Activated T-cell treated with anti-CD3 and anti-CD28 coated beads, Interleukin-2, amount 50 U/mL, for 72 hours (primary cell): ENCODE measurements around the gene CBFA2T3. TPM values are rescaled to one million over a fixed set of nuclear protein-coding genes. Genes with fewer than 3 reads are reported as not detected.
"Not testable (repeated sequence)": the region's sequence is repeated elsewhere in the genome, so short reads cannot be mapped to it uniquely, and the experiment has no call there.

Source experiments
- ATAC-seq, 2 donors: fragments of 150-1000 bp; cut with Tn5 transposase; replicated peaks in 1 of 2; 2 replicates each; pipeline ENCODE4 v1.10.0; 2021; ENCODE audit warnings: moderate library complexity in 2 of 2, mild to moderate bottlenecking in 1 of 2
- DNase-seq, 2 donors: peaks; one replicate each; pipeline ENCODE4 v3.0.0; 2021 to 2022; ENCODE audit warnings: mixed read lengths in 1 of 2
- H3K27ac Mint-ChIP-seq: one replicate; pipeline ENCODE4 v1.8.0; 2022; ENCODE audit warnings: mild to moderate bottlenecking, moderate library complexity, mixed read lengths
- H3K27me3 Mint-ChIP-seq: one replicate; pipeline ENCODE4 v1.8.0; 2022; ENCODE audit warnings: low read depth, mixed read lengths
- H3K36me3 Mint-ChIP-seq, 2 donors: one replicate each; pipeline ENCODE4 v1.8.0; 2022; ENCODE audit warnings: mixed read lengths in 2 of 2, mild to moderate bottlenecking in 1 of 2; ENCODE audit not compliant: insufficient read depth in 2 of 2
- H3K4me1 Mint-ChIP-seq: one replicate; pipeline ENCODE4 v1.8.0; 2022; ENCODE audit warnings: low read depth, mixed read lengths
- H3K4me3 Mint-ChIP-seq, 2 donors: one replicate each; pipeline ENCODE4 v1.8.0; 2022; ENCODE audit warnings: mild to moderate bottlenecking in 2 of 2, mixed read lengths in 2 of 2, moderate library complexity in 2 of 2
- H3K9me3 Mint-ChIP-seq, 2 donors: one replicate each; pipeline ENCODE4 v1.8.0; 2022; ENCODE audit warnings: mixed read lengths in 2 of 2
- total RNA-seq, 2 donors: library from RNA; stranded (reverse); gene quantifications; one replicate each; pipeline ENCODE4 v1.2.3, GENCODE V29; 2022

Gene CBFA2T3
- total RNA-seq, 2 donors from 2014 or later: 1.2 to 1.7 TPM

DNA sequence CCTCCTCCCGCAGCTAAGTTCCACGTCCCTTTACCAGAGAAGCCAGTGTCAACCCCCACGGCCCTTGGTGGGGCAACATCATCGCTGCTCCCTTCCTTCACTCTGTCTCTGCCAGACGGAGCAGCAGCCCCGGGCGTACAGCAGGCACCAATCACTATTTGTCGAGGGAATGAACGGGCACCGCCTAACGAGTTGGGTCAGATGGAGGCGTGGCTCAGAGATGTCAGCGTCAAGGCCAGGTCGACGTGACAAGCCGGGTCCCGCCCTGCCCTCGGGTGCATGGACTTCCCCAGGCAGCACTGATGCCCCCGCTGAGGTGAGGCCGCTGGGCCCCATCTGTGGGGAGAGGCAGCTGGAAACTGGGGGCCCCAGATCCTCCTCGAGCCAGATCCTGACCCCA is 50.0 kb downstream of the CBFA2T3 start:
- H3K27me3 Mint-ChIP-seq: no peaks in the 10 kb centered on the region
- no peak overlapping the region for H3K27ac Mint-ChIP-seq
- DNase-seq: no peak
- ATAC-seq: no peak
- no peaks in the 10 kb centered on the region for H3K4me1 Mint-ChIP-seq
- no peaks in the 10 kb centered on the region for H3K36me3 Mint-ChIP-seq
- peaks cover 0 to 10% of the 10 kb centered on the region in 2 donors for H3K9me3 Mint-ChIP-seq
- H3K4me3 Mint-ChIP-seq: no peak overlapping the region

DNA sequence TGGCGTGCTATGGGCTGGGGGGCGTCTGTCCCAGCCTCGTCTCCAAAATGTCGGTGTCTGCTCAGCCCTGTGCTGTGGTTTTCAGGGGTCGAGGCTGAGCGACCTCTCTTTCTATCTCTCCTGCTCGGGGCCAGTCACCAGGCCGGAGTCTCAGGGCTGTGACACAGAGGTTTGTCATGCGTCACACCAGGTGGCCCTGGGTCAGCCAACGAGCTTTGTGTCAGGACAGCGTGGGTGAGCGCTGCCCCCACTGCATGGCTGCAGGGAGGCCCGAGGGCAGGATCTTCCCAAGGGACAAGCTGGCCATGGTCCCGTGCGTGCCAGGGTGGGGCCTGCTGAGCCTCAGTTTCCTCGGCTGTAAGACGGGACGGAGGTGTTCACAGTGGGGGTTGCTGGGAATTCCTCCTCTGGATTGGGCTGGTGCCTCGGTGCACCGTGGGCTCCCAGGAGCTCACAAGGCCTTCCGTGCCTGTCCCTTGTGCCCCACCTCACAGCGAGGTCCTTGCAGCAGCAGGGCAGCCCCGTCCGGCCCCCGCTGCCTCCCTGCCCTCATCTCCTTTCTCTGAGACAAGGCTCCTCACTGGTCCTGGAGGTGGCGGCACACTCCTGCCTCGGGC is 50.5 kb downstream of the CBFA2T3 start:
- no peak for ATAC-seq
- Mint-ChIP-seq H3K36me3 (no peaks in the 10 kb centered on the region), H3K4me1 (no peaks in the 10 kb centered on the region), H3K27ac (no peak overlapping the region), H3K9me3 (peaks cover 0 to 10% of the 10 kb centered on the region in 2 donors), H3K4me3 (no peak overlapping the region), H3K27me3 (no peaks in the 10 kb centered on the region)
- no peak for DNase-seq

DNA sequence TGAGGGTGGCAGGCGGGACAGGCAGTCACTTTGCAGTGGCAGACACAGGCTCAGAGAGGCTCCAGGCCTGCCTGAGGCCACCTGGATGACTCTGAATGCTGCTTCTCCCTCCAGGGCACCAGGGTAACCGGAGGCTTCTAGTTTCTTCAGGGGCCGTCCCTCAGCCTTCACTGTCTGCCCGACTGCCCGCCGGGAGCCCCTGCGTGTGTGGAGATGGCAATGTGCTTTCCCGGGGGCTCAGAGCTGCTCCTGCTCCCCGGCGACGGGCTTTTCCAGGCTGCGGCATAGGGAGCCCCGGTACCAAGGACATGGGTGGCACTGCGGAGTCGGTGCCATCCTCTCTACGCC is 51.5 kb downstream of the CBFA2T3 start:
- Mint-ChIP-seq H3K4me1 (peaks cover 6% of the 10 kb centered on the region), H3K9me3 (peaks cover 0 to 10% of the 10 kb centered on the region in 2 donors), H3K27ac (no peak overlapping the region), H3K27me3 (no peaks in the 10 kb centered on the region), H3K4me3 (no peak overlapping the region), H3K36me3 (no peaks in the 10 kb centered on the region)
- ATAC-seq (peak in 1 of 2 donors; percentile 24), DNase-seq (no peak)

DNA sequence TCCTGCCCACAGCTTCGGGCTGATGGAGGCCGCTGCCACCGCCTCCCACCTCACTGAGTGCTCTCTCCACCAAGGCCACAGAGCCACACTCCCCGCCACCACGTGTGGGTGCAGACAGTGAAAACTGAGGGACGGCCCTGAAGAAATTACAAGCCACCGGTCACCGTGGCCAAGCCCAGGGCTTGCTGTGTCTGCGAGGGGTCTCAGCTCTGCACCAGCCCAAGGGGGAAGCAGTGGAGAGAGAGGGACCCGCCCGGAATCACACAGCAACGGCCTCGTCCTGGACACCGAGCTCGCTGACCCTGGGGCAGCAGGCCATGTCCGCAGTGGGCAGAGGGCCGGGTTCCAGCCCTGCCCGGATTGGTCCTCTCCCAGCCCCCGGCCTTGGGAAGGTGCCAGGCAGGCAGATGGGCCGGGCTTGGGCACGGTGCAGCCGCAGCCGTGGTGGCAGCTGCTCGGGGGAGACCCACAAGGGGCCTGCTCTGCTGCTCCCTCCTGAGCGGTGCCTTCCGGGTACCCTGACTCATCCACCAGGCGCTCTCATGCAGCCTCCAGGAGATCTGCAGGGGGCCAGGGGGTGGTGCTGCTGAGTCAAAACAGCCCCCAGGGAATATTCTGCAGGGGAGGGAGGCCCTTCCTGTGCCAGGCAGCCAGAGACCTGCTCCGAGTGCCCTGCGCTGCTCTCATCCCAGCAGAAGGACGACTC is 52.0 kb downstream of the CBFA2T3 start:
- peak; percentile 67 to 81 for ATAC-seq
- no peak overlapping the region for H3K4me3 Mint-ChIP-seq
- peaks cover 0 to 7% of the 10 kb centered on the region in 2 donors for H3K9me3 Mint-ChIP-seq
- H3K4me1 Mint-ChIP-seq: peaks cover 6% of the 10 kb centered on the region
- no peak overlapping the region for H3K27ac Mint-ChIP-seq
- DNase-seq: peak; percentile 35 to 43
- no peaks in the 10 kb centered on the region for H3K36me3 Mint-ChIP-seq
- H3K27me3 Mint-ChIP-seq: no peaks in the 10 kb centered on the region

DNA sequence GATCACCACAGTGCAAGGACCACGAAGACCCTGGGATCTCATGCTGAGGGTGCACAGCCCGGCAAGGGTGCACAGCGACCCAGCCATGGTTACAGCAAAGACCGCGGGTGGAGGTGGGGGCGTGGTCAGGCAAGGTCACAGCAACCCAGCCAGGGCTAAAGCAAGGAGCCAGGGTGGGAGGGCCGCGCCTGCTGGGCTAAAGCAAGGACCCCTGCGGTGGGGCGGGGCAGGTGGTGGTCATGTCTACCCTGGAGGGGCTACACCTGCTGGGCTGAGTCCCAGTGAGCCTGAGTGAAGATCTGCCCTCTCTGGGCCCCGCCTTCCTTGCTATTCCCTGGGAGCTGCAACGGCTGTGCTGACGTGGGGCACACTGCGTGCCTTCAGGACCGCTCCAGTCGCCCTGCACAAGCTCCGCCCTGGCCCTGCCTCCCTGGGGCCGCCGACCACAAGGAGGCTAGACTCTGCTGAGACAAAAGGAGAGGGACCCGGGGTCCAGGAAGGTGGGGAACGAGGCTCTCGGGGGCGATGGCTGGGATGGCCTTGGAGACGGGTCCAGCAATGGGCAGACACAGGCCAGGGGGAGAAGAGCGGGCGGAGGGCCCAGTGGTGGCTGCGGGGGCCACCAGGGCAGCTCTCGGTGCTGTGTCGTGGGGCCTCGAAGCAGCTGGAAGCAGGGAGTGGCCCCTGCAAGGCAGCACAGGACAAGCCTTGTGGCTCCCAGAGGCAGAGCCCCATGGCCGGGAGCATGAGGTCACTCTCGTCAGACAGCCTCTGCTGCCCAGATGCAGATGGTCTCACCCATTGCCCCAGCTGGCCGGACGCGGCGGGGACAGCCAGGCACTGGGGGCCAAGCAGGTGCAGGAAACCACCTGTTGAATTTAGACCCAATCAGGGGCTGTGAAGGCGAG is 52.8 kb downstream of the CBFA2T3 start:
- Mint-ChIP-seq H3K27me3 (no peaks in the 10 kb centered on the region), H3K4me3 (no peak overlapping the region), H3K36me3 (no peaks in the 10 kb centered on the region), H3K27ac (no peak overlapping the region), H3K9me3 (no peaks in the 10 kb centered on the region), H3K4me1 (peaks cover 6% of the 10 kb centered on the region)
- no peak for DNase-seq
- ATAC-seq: no peak

DNA sequence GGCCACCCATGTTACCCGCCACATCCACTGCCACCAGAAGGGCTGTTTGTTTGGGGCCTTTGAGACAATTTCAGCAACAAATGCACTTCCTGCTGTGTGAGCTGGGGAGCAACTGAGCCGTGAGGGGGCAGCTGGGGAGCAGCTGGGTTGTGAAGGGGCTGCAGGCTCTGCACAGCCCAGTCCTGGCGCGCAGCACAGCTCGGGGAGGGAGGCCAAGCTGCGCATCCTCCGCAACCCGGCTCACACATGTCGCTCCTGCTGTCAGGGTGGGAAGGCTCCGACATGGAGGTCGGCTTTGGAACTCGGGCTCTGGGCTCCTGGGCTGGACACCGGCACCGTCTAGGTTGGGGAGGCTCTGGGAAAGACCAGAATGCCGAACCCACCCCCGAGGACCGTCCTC is 53.6 kb downstream of the CBFA2T3 start:
- ATAC-seq (no peak), DNase-seq (no peak)
- no peaks in the 10 kb centered on the region for H3K9me3 Mint-ChIP-seq
- no peak overlapping the region for H3K27ac Mint-ChIP-seq
- H3K36me3 Mint-ChIP-seq: no peaks in the 10 kb centered on the region
- H3K4me3 Mint-ChIP-seq: no peak overlapping the region
- H3K27me3 Mint-ChIP-seq: no peaks in the 10 kb centered on the region
- H3K4me1 Mint-ChIP-seq: peaks cover 6% of the 10 kb centered on the region

DNA sequence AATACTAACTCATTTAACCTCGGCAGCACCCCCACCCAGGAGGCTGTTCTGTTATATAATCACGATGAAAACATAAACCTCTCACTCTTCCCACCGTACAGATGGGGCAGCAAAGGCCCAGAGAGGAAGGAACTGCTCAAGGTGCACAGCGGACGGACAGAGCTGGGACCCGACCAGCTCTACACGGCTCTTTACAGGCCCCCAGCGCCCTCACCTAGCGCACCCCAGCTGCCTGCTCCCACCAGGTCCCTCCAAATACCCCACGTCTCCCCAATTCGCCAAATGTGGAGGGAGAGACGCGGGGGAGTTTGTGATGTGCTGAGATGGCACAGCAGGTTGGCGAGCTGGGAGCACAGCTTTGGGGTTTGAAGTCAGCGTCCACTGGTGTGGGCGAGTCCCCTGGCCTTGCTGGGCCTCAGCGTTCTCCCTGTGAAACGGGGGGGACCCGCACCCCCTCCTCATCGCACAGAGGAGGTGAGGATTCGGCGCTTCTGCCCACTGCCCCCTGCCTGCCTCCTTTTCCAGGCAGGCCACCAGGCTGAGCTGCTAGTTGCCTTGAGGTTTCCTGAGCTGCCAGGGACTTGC is 54.1 kb downstream of the CBFA2T3 start:
- no peaks in the 10 kb centered on the region for H3K36me3 Mint-ChIP-seq
- no peak overlapping the region for H3K4me3 Mint-ChIP-seq
- no peak overlapping the region for H3K27ac Mint-ChIP-seq
- H3K9me3 Mint-ChIP-seq: no peaks in the 10 kb centered on the region
- ATAC-seq: no peak
- DNase-seq: no peak
- H3K27me3 Mint-ChIP-seq: no peaks in the 10 kb centered on the region
- H3K4me1 Mint-ChIP-seq: peaks cover 6% of the 10 kb centered on the region

DNA sequence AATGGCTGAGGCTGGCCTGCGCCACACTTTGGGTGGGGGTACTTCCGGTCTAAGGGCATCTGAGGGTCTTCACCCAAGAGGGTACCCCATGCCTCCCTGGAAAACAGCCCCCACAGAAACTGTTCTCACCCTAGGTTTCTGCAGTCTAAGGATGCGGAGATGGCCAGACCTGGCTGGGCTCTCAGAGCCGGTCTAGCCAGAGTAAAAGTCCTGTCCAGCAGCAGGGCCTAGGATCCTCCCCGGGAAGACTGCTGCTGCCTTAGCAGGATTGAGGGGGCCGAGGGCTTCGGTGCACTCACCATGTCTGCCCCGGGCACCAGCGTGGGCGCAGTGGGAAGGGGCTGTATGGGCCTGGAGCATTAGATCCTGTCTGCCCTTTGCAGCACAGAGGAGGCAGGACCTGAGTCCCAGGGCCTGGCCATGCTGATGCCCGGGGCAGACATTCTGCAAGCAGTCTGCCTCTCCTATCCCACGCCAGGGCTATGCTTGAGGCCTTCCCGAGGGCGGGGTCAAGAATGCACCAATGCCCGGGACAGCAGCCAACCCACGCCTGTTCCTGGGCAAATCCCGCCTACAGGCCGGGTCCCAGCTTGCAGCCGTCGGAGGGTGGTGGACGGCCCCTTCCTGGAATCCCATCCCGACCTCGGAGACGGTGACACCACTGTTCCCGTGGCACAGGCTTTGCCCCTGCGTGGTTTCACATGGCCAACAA is 54.7 kb downstream of the CBFA2T3 start:
- H3K27ac Mint-ChIP-seq: no peak overlapping the region
- ATAC-seq: no peak

DNA sequence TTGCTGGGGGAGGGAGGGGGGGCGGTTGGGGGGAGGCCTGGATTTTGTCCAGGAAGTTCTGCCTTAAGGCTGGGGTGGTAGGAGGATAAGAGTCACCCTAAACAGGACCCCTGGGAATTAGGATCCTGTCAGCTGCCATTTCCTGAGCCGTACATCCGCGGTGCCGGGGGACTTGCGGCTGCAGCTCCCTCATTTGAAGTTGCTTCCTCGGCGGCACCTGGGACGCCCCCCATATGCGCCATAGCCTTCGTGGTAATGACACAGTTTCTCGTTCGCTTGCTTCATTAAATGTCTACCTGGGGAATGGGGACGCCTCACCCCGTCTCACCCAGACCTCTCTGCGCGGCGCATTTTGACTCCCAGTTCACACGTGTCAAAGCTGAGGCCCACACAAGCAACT is 55.4 kb downstream of the CBFA2T3 start:
- no peak overlapping the region for H3K27ac Mint-ChIP-seq
- no peaks in the 10 kb centered on the region for H3K36me3 Mint-ChIP-seq
- no peak for ATAC-seq
- DNase-seq: no peak
- H3K4me1 Mint-ChIP-seq: peaks cover 6% of the 10 kb centered on the region
- H3K4me3 Mint-ChIP-seq: no peak overlapping the region
- no peaks in the 10 kb centered on the region for H3K27me3 Mint-ChIP-seq
- H3K9me3 Mint-ChIP-seq: no peaks in the 10 kb centered on the region

More for the DNA sequence above, 54.7 kb downstream of the CBFA2T3 start:
- DNase-seq: no peak
- Mint-ChIP-seq H3K4me1 (peaks cover 6% of the 10 kb centered on the region), H3K4me3 (no peak overlapping the region), H3K36me3 (no peaks in the 10 kb centered on the region), H3K27me3 (no peaks in the 10 kb centered on the region), H3K9me3 (no peaks in the 10 kb centered on the region)

DNA sequence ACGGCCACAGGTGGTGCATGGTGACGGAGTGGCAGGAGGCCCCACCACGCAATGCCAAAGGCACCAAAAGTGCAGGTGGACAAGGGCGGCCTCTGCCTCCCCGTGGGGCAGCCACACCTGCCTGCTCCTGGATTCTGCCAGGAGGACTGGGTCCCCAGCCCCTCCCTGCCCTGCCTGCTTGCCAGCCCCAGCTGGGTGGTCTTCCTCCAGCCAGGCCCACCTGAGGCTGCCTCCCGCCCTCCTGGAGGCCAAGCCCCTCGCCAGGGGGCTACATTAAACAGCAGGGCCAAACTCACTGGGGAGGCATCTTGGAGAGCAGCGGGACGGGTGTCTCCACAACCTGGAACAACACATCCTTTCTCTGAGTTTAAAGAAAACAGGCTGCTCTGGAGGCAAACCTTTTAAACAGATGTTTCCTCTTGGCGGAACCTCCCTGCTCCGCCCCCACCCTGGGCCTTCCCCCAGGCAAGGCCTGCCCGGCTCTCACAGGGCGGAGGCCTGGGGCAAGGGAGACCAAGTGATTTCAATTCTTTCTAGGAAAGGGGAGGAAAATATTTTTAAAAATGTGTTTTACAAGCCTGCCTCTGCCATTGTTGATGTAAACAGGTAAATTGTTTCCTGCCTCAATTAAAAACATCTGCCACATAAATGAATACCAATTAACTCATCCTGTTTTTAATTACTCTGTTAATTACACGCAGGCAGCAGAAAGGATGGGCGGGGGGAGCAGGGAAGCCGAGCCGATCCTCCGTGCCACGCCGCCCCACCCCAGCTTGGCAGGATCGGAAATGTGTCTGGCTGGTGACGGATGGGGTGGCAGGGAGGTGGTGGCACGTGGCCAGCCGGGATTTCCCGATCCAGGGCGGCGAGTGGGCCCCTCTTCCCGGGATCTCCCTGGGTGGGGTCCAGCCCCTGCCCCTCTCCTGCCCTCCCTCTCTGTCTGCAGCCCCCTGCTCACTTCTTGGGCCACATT is 56.1 kb downstream of the CBFA2T3 start:
- H3K36me3 Mint-ChIP-seq: no peaks in the 10 kb centered on the region
- DNase-seq: no peak
- H3K4me1 Mint-ChIP-seq: peaks cover 6% of the 10 kb centered on the region
- no peak for ATAC-seq
- peak overlapping the region; percentile 39 to 59 for H3K4me3 Mint-ChIP-seq
- H3K9me3 Mint-ChIP-seq: peaks cover 2% of the 10 kb centered on the region in 2 donors
- no peak overlapping the region for H3K27ac Mint-ChIP-seq
- H3K27me3 Mint-ChIP-seq: no peaks in the 10 kb centered on the region

DNA sequence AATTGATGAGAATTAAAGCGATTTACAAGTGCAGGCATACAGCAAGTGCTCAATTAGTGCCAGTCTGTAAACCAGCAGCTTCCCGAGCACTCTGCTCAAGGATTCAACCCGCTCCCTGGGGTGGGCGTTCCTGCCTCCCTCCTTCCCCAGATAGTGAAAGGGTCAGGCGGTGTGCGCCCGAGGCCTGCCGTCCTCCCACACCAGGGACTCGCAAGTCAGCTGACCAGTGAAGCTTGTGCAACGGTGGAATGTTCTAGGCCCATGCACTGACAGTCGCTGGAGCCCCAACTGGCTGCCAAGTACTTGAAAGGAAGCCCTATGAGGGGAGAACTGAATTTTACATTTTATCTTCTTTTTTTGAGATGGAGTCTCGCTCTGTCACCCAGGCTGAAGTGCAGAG is 57.1 kb downstream of the CBFA2T3 start:
- Mint-ChIP-seq H3K27me3 (no peaks in the 10 kb centered on the region), H3K9me3 (peaks cover 2 to 3% of the 10 kb centered on the region in 2 donors), H3K36me3 (no peaks in the 10 kb centered on the region), H3K4me3 (no peak overlapping the region), H3K27ac (no peak overlapping the region), H3K4me1 (peaks cover 6% of the 10 kb centered on the region)
- no peak for DNase-seq
- ATAC-seq: no peak

DNA sequence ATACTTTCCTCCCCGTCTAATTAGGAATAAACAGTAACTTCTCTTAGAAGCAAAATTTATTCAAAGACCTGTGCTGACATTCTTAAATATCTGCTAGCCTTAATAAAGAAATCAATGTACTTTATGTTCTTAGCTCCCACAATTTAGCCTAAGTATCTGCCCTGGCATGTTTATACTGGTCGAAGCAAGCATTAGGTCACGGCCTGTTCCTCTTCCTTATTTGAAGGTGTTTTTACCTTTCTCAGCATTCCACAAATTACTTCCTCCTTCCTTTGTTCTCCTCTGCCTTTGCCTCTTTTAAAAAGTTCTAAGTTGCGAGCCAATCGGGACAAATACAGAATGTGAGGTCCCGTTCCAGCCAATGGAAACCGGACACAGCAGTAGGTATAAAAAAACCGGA is 58.1 kb downstream of the CBFA2T3 start:
- H3K27ac Mint-ChIP-seq, H3K36me3 Mint-ChIP-seq, H3K4me1 Mint-ChIP-seq, H3K9me3 Mint-ChIP-seq, H3K27me3 Mint-ChIP-seq, ATAC-seq, DNase-seq, H3K4me3 Mint-ChIP-seq: not testable (repeated sequence)
